ENCODE results near the gene CYP26A1. TPM values are rescaled to one million over a fixed set of nuclear protein-coding genes. Genes with fewer than 3 reads are reported as not detected.

Gene CYP26A1
- total and polyA plus RNA-seq, 7 donors = 0.04 TPM; not detected in 6

DNA sequence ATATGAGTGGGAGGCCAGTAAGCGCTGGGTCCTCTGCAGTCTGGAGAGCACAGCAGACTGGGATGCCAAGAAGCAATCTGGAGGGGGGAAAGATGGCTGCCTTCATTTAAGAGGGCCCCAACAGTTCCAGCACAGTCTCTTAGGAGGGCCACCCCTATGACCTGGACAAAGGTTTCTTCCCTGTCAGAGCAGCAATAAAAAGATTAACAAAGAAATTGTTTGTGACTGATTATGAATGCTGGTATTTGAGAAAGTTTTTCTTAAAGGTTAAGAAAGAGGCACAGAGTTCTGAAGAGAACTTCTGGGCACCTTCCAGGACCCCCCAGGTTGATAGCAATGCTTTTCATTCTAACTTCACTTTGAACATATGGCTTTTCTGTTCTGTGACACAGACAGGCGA, 52.3 kb downstream of the CYP26A1 start:
- intact Hi-C loops (cut with DNase I) = no loop called here
- 83 to 89% (median 85%) methylated on average over 2 of the region's 2 CpGs for WGBS, 3 donors
- no peak for ATAC-seq
- Histone ChIP-seq H3K4me1 (no peaks in the 10 kb centered on the region), H3K4me3 (no peak overlapping the region), H3K27ac (no peak overlapping the region), H3K9me3 (peaks cover 8% of the 10 kb centered on the region), H3K36me3 (ENCODE audit: insufficient read depth in 1 of 2, low read depth in 1 of 2) (no peaks in the 10 kb centered on the region), H3K27me3 (ENCODE audit: insufficient read depth in 3 of 3, low read length in 2 of 3) (no peaks in the 10 kb centered on the region)
- DNase-seq = no peak
- TF ChIP-seq, protein P1, sequence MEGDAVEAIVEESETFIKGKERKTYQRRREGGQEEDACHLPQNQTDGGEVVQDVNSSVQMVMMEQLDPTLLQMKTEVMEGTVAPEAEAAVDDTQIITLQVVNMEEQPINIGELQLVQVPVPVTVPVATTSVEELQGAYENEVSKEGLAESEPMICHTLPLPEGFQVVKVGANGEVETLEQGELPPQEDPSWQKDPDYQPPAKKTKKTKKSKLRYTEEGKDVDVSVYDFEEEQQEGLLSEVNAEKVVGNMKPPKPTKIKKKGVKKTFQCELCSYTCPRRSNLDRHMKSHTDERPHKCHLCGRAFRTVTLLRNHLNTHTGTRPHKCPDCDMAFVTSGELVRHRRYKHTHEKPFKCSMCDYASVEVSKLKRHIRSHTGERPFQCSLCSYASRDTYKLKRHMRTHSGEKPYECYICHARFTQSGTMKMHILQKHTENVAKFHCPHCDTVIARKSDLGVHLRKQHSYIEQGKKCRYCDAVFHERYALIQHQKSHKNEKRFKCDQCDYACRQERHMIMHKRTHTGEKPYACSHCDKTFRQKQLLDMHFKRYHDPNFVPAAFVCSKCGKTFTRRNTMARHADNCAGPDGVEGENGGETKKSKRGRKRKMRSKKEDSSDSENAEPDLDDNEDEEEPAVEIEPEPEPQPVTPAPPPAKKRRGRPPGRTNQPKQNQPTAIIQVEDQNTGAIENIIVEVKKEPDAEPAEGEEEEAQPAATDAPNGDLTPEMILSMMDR (IDR thresholded peaks at IDR 0.05) = no peak

DNA sequence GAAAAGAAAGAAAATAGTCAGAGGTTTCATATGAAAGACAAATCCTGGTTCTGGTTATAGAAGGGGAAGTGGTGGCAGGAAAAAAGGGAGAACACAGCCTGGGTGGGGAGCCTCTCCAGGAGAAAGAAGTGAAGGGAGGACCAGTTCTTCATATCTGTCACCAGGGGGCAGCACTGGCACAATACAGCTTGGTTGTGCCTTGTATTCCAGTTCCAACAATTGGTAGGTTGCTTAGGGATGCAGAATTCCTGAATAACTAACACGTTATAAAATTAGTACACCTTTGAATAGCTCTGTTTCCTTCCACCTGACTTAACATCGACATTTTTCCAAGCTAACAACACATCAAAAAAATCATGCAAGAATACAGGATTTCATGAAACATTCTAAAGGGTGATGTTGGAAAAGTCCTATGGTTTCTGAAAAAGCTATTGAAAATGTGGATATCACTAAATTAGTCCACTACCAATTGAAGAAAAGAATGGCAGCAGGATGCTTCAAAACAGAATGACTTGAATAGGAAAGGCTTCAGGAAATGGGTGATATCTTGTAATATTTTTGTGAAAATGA, 52.9 kb downstream of the CYP26A1 start:
- DNase-seq (no peak), ATAC-seq (no peak)
- no peaks in the 10 kb centered on the region for H3K4me1 ChIP-seq
- 84 to 91% (median 87%) methylated on average over 2 of the region's 2 CpGs for WGBS, 3 donors
- TF ChIP-seq, protein P1 (IDR thresholded peaks at IDR 0.05) = no peak
- H3K27me3 ChIP-seq (ENCODE audit: insufficient read depth in 3 of 3, low read length in 2 of 3) = no peaks in the 10 kb centered on the region
- H3K9me3 ChIP-seq = peaks cover 8% of the 10 kb centered on the region
- intact Hi-C loops (cut with DNase I) = no loop called here
- no peaks in the 10 kb centered on the region for H3K36me3 ChIP-seq (ENCODE audit: insufficient read depth in 1 of 2, low read depth in 1 of 2)
- H3K27ac ChIP-seq = no peak overlapping the region
- H3K4me3 ChIP-seq = no peak overlapping the region

Other genes with a start within 250 kb of the CYP26A1 start
- 10 to 100 TPM; 14.4 to 27.8 (median 21.3) TPM for gene EXOC6, start 225.4 kb upstream of the CYP26A1 start, total RNA-seq
- 1 to 10 TPM; 7.4 to 9.1 (median 8.2) TPM for gene EXOC6, start 225.4 kb upstream of the CYP26A1 start, polyA plus RNA-seq
- under 1 TPM in 1 of 4 donors, not detected in 3; 0.06 TPM for gene CYP26C1, start 13.1 kb upstream of the CYP26A1 start, total RNA-seq
- under 1 TPM in 2 of 3 donors, not detected in 1; 0.01 to 0.03 TPM for gene CYP26C1, start 13.1 kb upstream of the CYP26A1 start, polyA plus RNA-seq

Data from psoas muscle (tissue), 8 donors.